Neural crest cell (in vitro differentiated cells): ENCODE results near the gene FAM171A1. TPM values are rescaled to one million over a fixed set of nuclear protein-coding genes. Genes with fewer than 3 reads are reported as not detected.

Experiments
- DNase-seq: peaks from one replicate; pipeline ENCODE4 v3.0.0; 2021; ENCODE audit warnings: low read depth, mixed read lengths, low spot score
- H3K27ac Mint-ChIP-seq: one replicate; pipeline ENCODE4 v1.8.0; 2021; ENCODE audit warnings: mild to moderate bottlenecking, mixed read lengths; ENCODE audit not compliant: unreplicated experiment
- H3K27me3 Mint-ChIP-seq: 2 replicates; pipeline ENCODE4 v1.8.0; 2021; ENCODE audit warnings: low read depth, mild to moderate bottlenecking, mixed read lengths
- H3K36me3 Mint-ChIP-seq: 2 replicates; pipeline ENCODE4 v1.8.0; 2021; ENCODE audit warnings: low read depth, mild to moderate bottlenecking, mixed read lengths
- H3K4me1 Mint-ChIP-seq: 2 replicates; pipeline ENCODE4 v1.8.0; 2021; ENCODE audit warnings: mixed read lengths
- H3K4me3 Mint-ChIP-seq: one replicate; pipeline ENCODE4 v1.8.0; 2021; ENCODE audit warnings: mild to moderate bottlenecking, mixed read lengths
- H3K9me3 Mint-ChIP-seq: 2 replicates; pipeline ENCODE4 v1.8.0; 2021; ENCODE audit warnings: mixed read lengths
- total RNA-seq: library from RNA; stranded (reverse); gene quantifications from 2 replicates; pipeline ENCODE4 v1.2.1, GENCODE V29; 2021
- TF ChIP-seq, protein P1 (sequence below): fragments of 200-600 bp; sonication (generic); conservative IDR thresholded peaks from 2 replicates; pipeline ENCODE4 v1.5.0; 2021; ENCODE audit warnings: antibody characterized with exemption, mild to moderate bottlenecking

The FAM171A1 gene
- total RNA-seq, 1 donor from 2014 or later = 64.2 TPM

DNA sequence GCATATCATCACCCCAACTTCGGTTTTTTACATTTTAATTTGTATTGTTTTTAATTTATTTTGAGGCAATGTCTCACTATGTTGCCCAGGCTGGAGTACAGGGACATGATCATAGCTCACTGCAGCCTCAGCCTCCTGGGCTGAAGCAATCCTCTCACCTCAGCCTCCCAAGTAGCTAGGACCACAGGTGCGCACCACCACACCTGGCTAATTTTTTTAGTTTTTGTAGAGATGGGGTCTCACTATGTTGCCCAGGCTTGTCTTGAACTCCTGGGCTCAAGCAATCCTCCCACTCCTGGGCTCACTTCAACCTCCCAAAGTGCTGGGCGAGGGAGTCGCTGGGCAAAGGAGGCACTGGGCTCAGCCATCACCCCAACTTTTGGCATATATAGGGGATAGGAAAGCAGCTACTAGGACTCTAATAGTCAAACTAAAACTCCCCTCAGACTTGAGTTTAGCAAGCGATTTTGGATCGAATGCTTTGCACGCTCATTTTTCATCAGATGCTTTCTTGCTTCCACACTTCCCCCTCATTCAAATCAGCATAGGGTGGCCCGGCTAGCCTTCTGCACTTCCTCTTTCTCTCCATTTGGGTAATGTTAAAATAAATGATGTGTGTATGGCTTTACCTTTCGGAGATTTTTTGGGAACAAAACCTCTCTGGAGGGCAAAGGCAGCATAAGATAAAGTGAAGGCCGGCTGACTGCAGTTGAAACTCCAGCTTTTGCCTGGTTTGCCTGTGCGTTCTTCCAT lies 181.8 kb downstream of the FAM171A1 start:
- DNase-seq = no peak
- TF ChIP-seq, protein P1, sequence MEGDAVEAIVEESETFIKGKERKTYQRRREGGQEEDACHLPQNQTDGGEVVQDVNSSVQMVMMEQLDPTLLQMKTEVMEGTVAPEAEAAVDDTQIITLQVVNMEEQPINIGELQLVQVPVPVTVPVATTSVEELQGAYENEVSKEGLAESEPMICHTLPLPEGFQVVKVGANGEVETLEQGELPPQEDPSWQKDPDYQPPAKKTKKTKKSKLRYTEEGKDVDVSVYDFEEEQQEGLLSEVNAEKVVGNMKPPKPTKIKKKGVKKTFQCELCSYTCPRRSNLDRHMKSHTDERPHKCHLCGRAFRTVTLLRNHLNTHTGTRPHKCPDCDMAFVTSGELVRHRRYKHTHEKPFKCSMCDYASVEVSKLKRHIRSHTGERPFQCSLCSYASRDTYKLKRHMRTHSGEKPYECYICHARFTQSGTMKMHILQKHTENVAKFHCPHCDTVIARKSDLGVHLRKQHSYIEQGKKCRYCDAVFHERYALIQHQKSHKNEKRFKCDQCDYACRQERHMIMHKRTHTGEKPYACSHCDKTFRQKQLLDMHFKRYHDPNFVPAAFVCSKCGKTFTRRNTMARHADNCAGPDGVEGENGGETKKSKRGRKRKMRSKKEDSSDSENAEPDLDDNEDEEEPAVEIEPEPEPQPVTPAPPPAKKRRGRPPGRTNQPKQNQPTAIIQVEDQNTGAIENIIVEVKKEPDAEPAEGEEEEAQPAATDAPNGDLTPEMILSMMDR = no peak
- no peak overlapping the region for H3K27ac Mint-ChIP-seq
- H3K4me1 Mint-ChIP-seq = peaks cover 12% of the 10 kb centered on the region
- H3K36me3 Mint-ChIP-seq = no peaks in the 10 kb centered on the region
- no peaks in the 10 kb centered on the region for H3K9me3 Mint-ChIP-seq
- no peaks in the 10 kb centered on the region for H3K27me3 Mint-ChIP-seq
- H3K4me3 Mint-ChIP-seq = no peak overlapping the region

DNA sequence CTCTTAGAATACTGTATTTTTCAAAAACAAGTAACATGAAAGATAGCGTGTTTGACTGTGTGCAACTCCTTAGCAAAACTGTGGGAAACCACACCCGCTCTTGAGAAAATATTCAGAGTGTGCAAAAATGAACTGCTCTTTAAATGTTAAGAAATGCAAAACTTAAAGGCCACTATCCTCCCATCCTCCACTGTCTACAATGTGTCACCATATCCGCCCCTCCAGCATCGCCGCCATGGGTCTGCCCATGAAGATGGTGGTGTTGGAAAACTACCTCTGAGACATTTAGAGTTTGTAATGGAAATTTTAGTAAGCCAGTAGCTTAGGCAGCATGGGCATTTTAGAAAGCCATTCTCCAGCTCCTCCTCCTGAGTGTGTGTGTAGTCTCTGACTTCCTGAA lies 182.5 kb downstream of the FAM171A1 start:
- Mint-ChIP-seq H3K4me3 (no peak overlapping the region), H3K36me3 (no peaks in the 10 kb centered on the region), H3K27me3 (no peaks in the 10 kb centered on the region), H3K4me1 (peaks cover 9% of the 10 kb centered on the region), H3K27ac (no peak overlapping the region), H3K9me3 (no peaks in the 10 kb centered on the region)
- no peak for DNase-seq
- TF ChIP-seq, protein P1 = no peak

DNA sequence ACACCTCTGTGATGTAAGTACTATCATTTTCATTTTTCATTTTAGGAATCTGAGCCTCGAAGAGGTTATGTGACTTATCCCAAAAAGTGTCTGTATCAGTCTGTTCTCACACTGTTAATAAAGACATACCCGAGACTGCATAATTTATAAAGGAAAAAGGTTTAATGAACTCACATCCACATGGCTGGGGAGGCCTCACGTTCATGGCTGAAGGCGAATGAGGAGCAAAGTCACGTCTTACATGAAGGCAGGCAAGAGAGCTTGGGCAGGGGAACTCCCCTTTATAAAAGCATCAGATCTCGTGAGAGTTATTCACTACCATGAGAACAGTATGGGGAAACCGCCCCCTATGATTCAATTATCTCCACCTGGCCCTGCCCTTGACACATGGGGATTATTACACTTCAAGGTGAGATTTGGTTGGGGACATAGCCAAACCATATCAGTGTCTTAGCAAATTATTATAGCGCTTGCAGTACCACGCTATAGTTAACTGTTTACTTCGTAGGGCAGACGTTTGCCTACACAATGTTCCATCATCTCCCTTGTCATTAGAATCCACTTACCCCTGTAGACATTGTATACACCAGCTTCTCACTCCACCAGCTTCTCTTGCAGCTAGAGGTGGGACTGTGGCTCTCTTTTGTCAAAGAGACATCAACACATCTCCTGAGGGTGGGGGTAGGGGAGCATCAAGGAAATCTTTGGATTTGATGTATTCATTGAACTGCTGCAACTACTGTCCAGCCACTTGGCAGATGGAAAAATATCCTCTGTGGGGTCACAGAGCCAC lies 187.2 kb downstream of the FAM171A1 start:
- DNase-seq = no peak
- no peak overlapping the region for H3K27ac Mint-ChIP-seq
- H3K36me3 Mint-ChIP-seq = no peaks in the 10 kb centered on the region
- no peaks in the 10 kb centered on the region for H3K4me1 Mint-ChIP-seq
- no peaks in the 10 kb centered on the region for H3K27me3 Mint-ChIP-seq
- H3K9me3 Mint-ChIP-seq = no peaks in the 10 kb centered on the region
- no peak overlapping the region for H3K4me3 Mint-ChIP-seq
- TF ChIP-seq, protein P1 = no peak

DNA sequence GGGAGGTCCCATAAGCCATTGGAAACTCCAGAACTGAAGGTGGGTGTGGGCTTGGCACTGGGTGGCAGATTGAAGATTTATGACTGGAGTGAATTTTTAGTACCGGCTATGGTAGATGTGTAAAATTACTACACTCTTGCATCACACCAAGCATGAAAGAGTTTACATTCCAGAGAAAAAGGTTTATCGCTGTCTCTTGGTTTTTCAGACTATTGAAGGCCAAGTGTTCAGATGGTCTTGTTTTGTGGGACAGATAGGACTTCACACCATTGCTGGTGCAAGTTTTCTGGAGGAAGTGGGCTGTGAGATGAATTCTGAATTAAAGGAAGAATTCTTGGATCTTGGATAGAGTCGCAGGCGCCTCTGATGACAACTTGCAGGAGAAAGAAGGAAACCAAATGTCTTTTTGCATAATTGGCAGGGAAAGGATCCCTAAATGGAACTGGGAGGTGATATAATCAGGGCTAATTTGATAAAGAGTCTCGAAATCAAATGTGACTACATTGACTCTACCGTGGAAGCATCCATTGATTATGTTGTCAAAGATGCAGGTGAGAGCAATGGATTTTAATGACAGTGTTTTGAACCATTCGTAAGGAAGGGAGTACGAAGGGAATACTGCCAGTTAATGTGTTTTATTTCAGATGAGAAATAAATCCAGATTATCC lies 188.4 kb downstream of the FAM171A1 start:
- TF ChIP-seq, protein P1 = no peak
- H3K27ac Mint-ChIP-seq = no peak overlapping the region
- no peak overlapping the region for H3K4me3 Mint-ChIP-seq
- H3K36me3 Mint-ChIP-seq = no peaks in the 10 kb centered on the region
- H3K27me3 Mint-ChIP-seq = no peaks in the 10 kb centered on the region
- no peaks in the 10 kb centered on the region for H3K9me3 Mint-ChIP-seq
- no peaks in the 10 kb centered on the region for H3K4me1 Mint-ChIP-seq
- no peak for DNase-seq

DNA sequence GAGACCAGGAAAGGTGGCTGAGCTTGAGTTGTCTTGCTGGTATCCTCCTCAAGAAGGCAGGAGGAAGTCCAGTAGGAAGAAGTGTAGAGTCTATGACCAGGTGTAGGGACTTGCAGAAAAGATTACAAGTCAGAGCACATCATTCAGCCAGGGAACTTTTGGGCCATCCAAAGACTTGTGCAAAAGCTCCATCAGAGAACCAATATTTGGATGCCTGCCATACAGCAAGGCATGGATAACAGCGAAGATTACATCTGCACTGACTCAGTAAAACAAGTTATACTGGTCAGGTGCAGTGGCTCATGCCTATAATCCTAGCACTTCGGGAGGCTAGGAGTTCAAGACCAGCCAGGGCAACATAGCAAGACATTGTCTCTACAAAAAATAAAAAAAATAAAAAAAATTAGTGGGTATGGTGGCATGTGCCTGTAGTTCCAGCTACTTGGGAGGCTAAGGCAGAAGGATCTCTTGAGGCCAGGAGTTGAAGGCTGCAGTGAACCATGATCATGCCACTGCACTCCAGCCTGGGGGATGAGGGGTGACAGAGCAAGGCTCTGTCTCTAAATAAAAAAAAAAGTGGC lies 189.4 kb downstream of the FAM171A1 start:
- no peaks in the 10 kb centered on the region for H3K4me1 Mint-ChIP-seq
- no peak overlapping the region for H3K27ac Mint-ChIP-seq

More for the DNA sequence above, 189.4 kb downstream of the FAM171A1 start:
- no peak for DNase-seq
- H3K4me3 Mint-ChIP-seq = no peak overlapping the region
- no peaks in the 10 kb centered on the region for H3K9me3 Mint-ChIP-seq
- TF ChIP-seq, protein P1 = no peak
- no peaks in the 10 kb centered on the region for H3K27me3 Mint-ChIP-seq
- no peaks in the 10 kb centered on the region for H3K36me3 Mint-ChIP-seq
